Skeletal muscle satellite cell (primary cell): ENCODE measurements around the gene SLC41A2. TPM values are rescaled to one million over a fixed set of nuclear protein-coding genes. Genes with fewer than 3 reads are reported as not detected.

ENCODE experiments used
- H3K27me3 ChIP-seq: 2 replicates; pipeline ENCODE4 v1.7.0; 2013; ENCODE audit warnings: low read length; ENCODE audit not compliant: control insufficient read depth, insufficient read depth
- H3K36me3 ChIP-seq: 2 replicates; pipeline ENCODE4 v1.7.0; 2013; ENCODE audit warnings: mild to moderate bottlenecking, control low read depth, low read length; ENCODE audit not compliant: insufficient read depth
- H3K4me1 ChIP-seq: 2 replicates; pipeline ENCODE4 v1.7.0; 2013; ENCODE audit warnings: low read length; ENCODE audit not compliant: control insufficient read depth, insufficient read depth
- H3K4me2 ChIP-seq: 2 replicates; pipeline ENCODE4 v1.7.0; 2013; ENCODE audit warnings: mild to moderate bottlenecking, low read length
- H3K4me3 ChIP-seq: 2 replicates; pipeline ENCODE4 v1.7.0; 2013; ENCODE audit warnings: low read length
- H3K9ac ChIP-seq: 2 replicates; pipeline ENCODE4 v1.7.0; 2013; ENCODE audit warnings: mild to moderate bottlenecking, low read depth, low read length, moderate library complexity
- H3K9me3 ChIP-seq: replicated peaks from 2 replicates; pipeline ENCODE4 v1.7.0; 2013; ENCODE audit warnings: mild to moderate bottlenecking, control low read depth, low read length
- total RNA-seq: library from RNA; depleted of rRNA; stranded (reverse); fragments of >200 nt; gene quantifications from 2 replicates; pipeline ENCODE4 v1.2.3, GENCODE V29; 2012; rRNA removed

SLC41A2 gene
- total RNA-seq = 20.8 and 22.6 TPM in 2 replicates

- peak within 1 kb of the TSS; percentile 84 for H3K9ac ChIP-seq
- no peaks in the 10 kb centered on the region for H3K36me3 ChIP-seq
- H3K27me3 ChIP-seq = peaks cover 19% of the 10 kb centered on the region
- peak within 1 kb of the TSS; percentile 79 for H3K4me3 ChIP-seq
- peaks cover 28% of the 10 kb centered on the region for H3K4me1 ChIP-seq
- H3K9me3 ChIP-seq = no peaks in the 10 kb centered on the region
- peak within 1 kb of the TSS; percentile 94 for H3K4me2 ChIP-seq
These were observed at the start of gene SLC41A2 for GRCh38 chr12:104958001-104958804. SLC41A2 (minus strand) TSS chr12:104958290; CDS start chr12:104928527, 29,763 bp downstream.

- H3K4me3 ChIP-seq = no peak overlapping the region
These were observed 43.4 kb upstream of the SLC41A2 start for GRCh38 chr12:105001476-105001875.

GRCh38 chr12:104999347-104999685 lies 41.2 kb upstream of the SLC41A2 start:
- no peak overlapping the region for H3K4me3 ChIP-seq
- no peak overlapping the region for H3K4me2 ChIP-seq
- no peak overlapping the region for H3K9ac ChIP-seq
- H3K27me3 ChIP-seq = no peaks in the 10 kb centered on the region
- H3K36me3 ChIP-seq = peaks cover 42% of the 10 kb centered on the region
- H3K9me3 ChIP-seq = no peaks in the 10 kb centered on the region
- no peaks in the 10 kb centered on the region for H3K4me1 ChIP-seq

More at GRCh38 chr12:105001476-105001875, 43.4 kb upstream of the SLC41A2 start:
- Histone ChIP-seq H3K4me1 (no peaks in the 10 kb centered on the region), H3K4me2 (no peak overlapping the region), H3K27me3 (no peaks in the 10 kb centered on the region), H3K9ac (no peak overlapping the region), H3K36me3 (peaks cover 24% of the 10 kb centered on the region), H3K9me3 (no peaks in the 10 kb centered on the region)

DNA sequence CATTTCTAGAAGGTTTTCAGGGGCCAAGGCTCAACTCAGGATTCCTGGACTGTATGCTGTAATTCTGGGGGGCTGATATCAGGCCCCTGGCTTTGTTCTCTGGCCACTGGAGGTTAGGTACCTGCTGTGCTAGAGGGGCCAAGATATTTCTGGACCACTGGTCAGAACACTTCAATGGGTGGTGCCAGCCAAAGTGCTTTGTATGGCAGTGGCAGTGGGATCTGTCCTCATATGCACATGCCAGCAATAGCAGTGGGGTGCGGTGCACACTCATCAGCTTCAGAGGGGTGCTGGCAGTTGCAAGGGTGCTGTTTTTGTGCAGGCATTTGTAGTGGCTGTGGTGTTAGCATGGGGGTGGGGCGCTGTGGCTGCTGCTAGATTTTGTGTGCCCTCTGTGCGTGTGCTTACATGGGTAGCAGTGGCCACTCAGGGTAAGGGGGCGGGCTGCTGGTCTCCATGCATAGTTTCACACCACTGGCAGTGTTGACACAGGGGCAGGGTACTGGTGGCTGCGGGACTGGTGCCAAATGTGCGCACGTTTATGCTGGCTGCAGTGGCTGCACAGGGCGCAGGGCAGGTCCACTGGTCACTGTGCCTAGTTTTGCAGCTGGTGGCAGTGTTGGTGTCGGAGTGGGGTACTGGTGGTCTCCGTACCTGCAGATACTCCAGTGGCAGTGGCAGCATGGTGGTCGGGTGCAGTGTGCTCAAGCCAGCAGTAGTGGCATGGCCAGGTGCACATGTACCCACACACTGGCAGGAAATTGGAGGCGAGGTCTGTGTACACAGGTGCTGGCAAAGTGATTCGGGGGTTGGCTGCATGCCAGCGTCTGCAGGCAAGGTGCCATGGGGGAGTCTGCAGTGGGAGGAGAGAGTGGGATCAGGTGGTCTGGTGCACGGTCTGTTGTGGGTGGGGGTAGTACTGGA lies 40.6 kb upstream of the SLC41A2 start:
- H3K4me3 ChIP-seq = no peak overlapping the region
- no peaks in the 10 kb centered on the region for H3K4me1 ChIP-seq
- H3K9me3 ChIP-seq = no peaks in the 10 kb centered on the region
- no peak overlapping the region for H3K4me2 ChIP-seq
- H3K36me3 ChIP-seq = peaks cover 44% of the 10 kb centered on the region
- H3K9ac ChIP-seq = no peak overlapping the region
- no peaks in the 10 kb centered on the region for H3K27me3 ChIP-seq

DNA sequence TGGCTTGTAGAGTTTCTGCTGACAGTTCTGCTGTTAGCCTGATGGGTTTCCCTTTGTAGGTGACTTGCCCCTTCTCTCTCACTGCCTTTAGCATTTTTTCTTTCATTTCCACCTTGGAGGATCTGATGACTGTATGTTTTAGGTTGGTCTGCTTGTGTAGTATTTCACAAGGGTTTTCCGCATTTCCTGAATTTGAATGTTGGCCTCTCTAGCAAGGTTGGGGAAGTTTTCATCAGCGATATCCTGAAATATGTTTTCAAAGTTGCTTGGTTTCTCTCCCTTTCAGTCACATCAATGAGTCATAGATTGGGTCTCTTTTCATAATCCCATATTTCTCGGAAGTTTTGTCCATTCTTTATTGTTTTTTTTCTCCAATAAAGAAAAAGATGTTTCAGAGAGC lies 39.5 kb upstream of the SLC41A2 start:
- H3K9me3 ChIP-seq = no peaks in the 10 kb centered on the region
- no peaks in the 10 kb centered on the region for H3K4me1 ChIP-seq
- no peak overlapping the region for H3K4me2 ChIP-seq
- no peak overlapping the region for H3K9ac ChIP-seq
- H3K27me3 ChIP-seq = no peaks in the 10 kb centered on the region
- H3K4me3 ChIP-seq = no peak overlapping the region
- H3K36me3 ChIP-seq = peaks cover 47% of the 10 kb centered on the region

GRCh38 chr12:104994336-104994735 lies 36.2 kb upstream of the SLC41A2 start:
- Histone ChIP-seq H3K9ac (no peak overlapping the region), H3K27me3 (no peaks in the 10 kb centered on the region), H3K9me3 (no peaks in the 10 kb centered on the region), H3K4me1 (no peaks in the 10 kb centered on the region), H3K36me3 (peaks cover 50% of the 10 kb centered on the region), H3K4me2 (no peak overlapping the region), H3K4me3 (no peak overlapping the region)

- H3K4me1 ChIP-seq = peaks cover 11% of the 10 kb centered on the region
- no peak overlapping the region for H3K9ac ChIP-seq
- H3K4me3 ChIP-seq = no peak overlapping the region
- peaks cover 38% of the 10 kb centered on the region for H3K36me3 ChIP-seq
- no peaks in the 10 kb centered on the region for H3K27me3 ChIP-seq
- no peak overlapping the region for H3K4me2 ChIP-seq
- no peaks in the 10 kb centered on the region for H3K9me3 ChIP-seq
These were observed 33.6 kb upstream of the SLC41A2 start for GRCh38 chr12:104991565-104992128.

DNA sequence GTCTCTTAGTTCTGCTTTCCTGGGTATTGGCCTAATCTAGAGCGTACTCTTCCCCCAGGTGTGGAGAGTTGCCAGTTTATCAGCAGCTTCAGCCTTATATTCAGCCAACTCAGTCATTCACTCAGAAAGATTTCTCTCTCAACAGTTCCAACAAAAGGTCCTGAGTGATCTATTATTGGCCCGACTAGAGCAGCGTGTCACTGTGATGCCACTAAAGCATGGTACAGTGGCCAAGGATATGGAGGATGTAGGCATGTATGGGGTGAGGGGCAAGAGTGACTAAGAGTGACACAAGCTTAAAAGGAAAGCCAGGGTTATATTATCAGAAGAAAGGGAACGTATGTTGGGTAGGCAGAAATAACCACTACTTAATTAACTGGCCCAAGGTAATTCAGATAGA lies 32.9 kb upstream of the SLC41A2 start:
- no peak overlapping the region for H3K9ac ChIP-seq
- no peak overlapping the region for H3K4me3 ChIP-seq
- H3K9me3 ChIP-seq = no peaks in the 10 kb centered on the region
- H3K4me1 ChIP-seq = peaks cover 11% of the 10 kb centered on the region
- peaks cover 31% of the 10 kb centered on the region for H3K36me3 ChIP-seq
- no peaks in the 10 kb centered on the region for H3K27me3 ChIP-seq
- H3K4me2 ChIP-seq = no peak overlapping the region

- Histone ChIP-seq H3K27me3 (peaks cover 3% of the 10 kb centered on the region), H3K4me3 (peak within 1 kb of the TSS; percentile 96), H3K4me1 (peaks cover 14% of the 10 kb centered on the region), H3K36me3 (peaks cover 8% of the 10 kb centered on the region), H3K9me3 (no peaks in the 10 kb centered on the region), H3K9ac (peak within 1 kb of the TSS; percentile 85), H3K4me2 (peak within 1 kb of the TSS; percentile 90)
These were observed 28.2 kb upstream of the SLC41A2 start, which contains the start of gene NOPCHAP1 for GRCh38 chr12:104986022-104986941. NOPCHAP1 (plus strand) TSS chr12:104986316; CDS start chr12:104986353, 37 bp downstream.

DNA sequence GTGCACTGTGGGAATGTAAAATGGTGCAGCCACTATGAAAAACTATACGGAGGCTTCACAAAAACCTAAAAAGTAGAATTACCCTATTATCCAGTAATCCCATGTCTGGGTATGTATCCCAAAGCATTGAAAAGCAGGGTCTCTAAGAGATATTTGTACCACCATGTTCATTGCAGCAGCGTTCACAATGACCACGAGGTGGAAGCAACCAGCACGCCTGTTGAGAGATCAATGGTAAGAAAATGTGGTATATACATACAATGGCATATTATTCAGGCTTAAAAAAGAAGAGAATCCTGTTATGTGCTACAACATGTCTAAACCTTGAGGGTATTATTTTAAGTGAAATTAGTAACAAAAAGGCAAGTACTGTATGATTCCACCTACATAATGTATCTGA lies 27.1 kb upstream of the SLC41A2 start:
- H3K9me3 ChIP-seq = no peaks in the 10 kb centered on the region
- peak overlapping the region; percentile 96 for H3K4me3 ChIP-seq
- H3K36me3 ChIP-seq = peaks cover 3% of the 10 kb centered on the region
- peak overlapping the region; percentile 90 for H3K4me2 ChIP-seq
- H3K4me1 ChIP-seq = peaks cover 14% of the 10 kb centered on the region
- H3K27me3 ChIP-seq = peaks cover 3% of the 10 kb centered on the region
- no peak overlapping the region for H3K9ac ChIP-seq
